Nasal cavity respiratory epithelium epithelial cell of viscerocranial mucosa (primary cell): ENCODE results near the gene RPL36A. TPM values are rescaled to one million over a fixed set of nuclear protein-coding genes. Genes with fewer than 3 reads are reported as not detected.

Experiments used
- total RNA-seq: library from RNA; depleted of rRNA; stranded (reverse); fragments of >200 nt; gene quantifications from 2 replicates; pipeline ENCODE4 v1.2.3, GENCODE V29; 2014

The RPL36A gene
- 338 and 999 TPM in 2 replicates for total RNA-seq

GRCh38 chrX:101390664-101391525 is at the start of gene RPL36A:
TSS of gene RPL36A (plus strand) at chrX:101391011. CDS start at chrX:101391044, 33 bp downstream.

GRCh38 chrX:101348452-101349192 is 42.2 kb upstream of the RPL36A start, which contains the start of gene TIMM8A:
TSS of gene TIMM8A (minus strand) at chrX:101348742. CDS start at chrX:101348664, 78 bp downstream.

GRCh38 chrX:101385795-101386541 is 4.8 kb upstream of the RPL36A start, which contains the start of gene BTK:
TSS of gene BTK (minus strand) at chrX:101386191. CDS start at chrX:101375284, 10,907 bp downstream.

GRCh38 chrX:101407748-101408531 is 17.1 kb downstream of the RPL36A start, which contains the start of the genes GLA and HNRNPH2:
TSS of gene GLA (minus strand) at chrX:101407925. CDS start at chrX:101407903, 22 bp downstream.
TSS of gene HNRNPH2 (plus strand) at chrX:101408222. CDS start at chrX:101411989, 3,767 bp downstream.

Other genes with a start within 250 kb of the RPL36A start
- under 0.01 TPM in 2 replicates for gene DRP2, start 171.2 kb upstream of the RPL36A start, total RNA-seq
- gene TAF7L, start 99.7 kb upstream of the RPL36A start, total RNA-seq = under 0.01 and 0.14 TPM in 2 replicates
- 8.5 and 12.1 TPM in 2 replicates for gene TIMM8A, start 42.3 kb upstream of the RPL36A start, total RNA-seq
- not detected in 2 replicates for gene BTK, start 4.8 kb upstream of the RPL36A start, total RNA-seq
- 8.4 and 11.3 TPM in 2 replicates for gene GLA, start 16.9 kb downstream of the RPL36A start, total RNA-seq
- gene HNRNPH2, start 17.2 kb downstream of the RPL36A start, total RNA-seq = 79.2 and 105 TPM in 2 replicates
- gene ARMCX4, start 94.4 kb downstream of the RPL36A start, total RNA-seq = 0.34 and 1.8 TPM in 2 replicates
- 10.3 and 13.0 TPM in 2 replicates for gene ARMCX1, start 159.5 kb downstream of the RPL36A start, total RNA-seq
- 15.2 and 15.4 TPM in 2 replicates for gene ARMCX6, start 227.0 kb downstream of the RPL36A start, total RNA-seq
- gene ARMCX3, start 232.1 kb downstream of the RPL36A start, total RNA-seq = 48.5 and 48.9 TPM in 2 replicates